Peyer's patch (tissue), 4 donors: ENCODE measurements around the gene CNTROB.

Experiments
- CTCF ChIP-seq, 6 experiments: fragments of 450-650 bp in 4 of 6; fragments of 200-600 bp in 2 of 6; sonication (generic) in 1 of 6; IDR thresholded peaks; one replicate each; pipeline ENCODE4 v1.5.1; 2017 to 2019; ENCODE audit warnings: antibody characterized with exemption in 6 of 6, mild to moderate bottlenecking in 3 of 6, moderate library complexity in 1 of 6
- POLR2A ChIP-seq, 2 donors: fragments of 450-650 bp; IDR thresholded peaks; one replicate each; pipeline ENCODE4 v1.5.1; 2017; ENCODE audit warnings: antibody characterized with exemption in 2 of 2, mild to moderate bottlenecking in 2 of 2, moderate library complexity in 2 of 2

- TF ChIP-seq CTCF (IDR thresholded peaks at IDR 0.05), result no peak
- TF ChIP-seq POLR2A (IDR thresholded peaks at IDR 0.05), result no peak
These were observed 46.4 kb upstream of the CNTROB start for GRCh38 chr17:7885367-7886226.
